B cell (primary cell): ENCODE measurements around the gene SH3RF3.

ENCODE experiments used
- EZH2 ChIP-seq: IDR thresholded peaks from 2 replicates; pipeline ENCODE4 v1.6.1; 2012; ENCODE audit warnings: borderline replicate concordance, low read depth, mild to moderate bottlenecking, moderate library complexity, low read length; ENCODE audit not compliant: insufficient read depth, poor library complexity, severe bottlenecking
- TF ChIP-seq, protein P1 (sequence below): fragments of 200-600 bp; IDR thresholded peaks from one replicate; pipeline ENCODE4 v1.8.0; 2022; ENCODE audit warnings: antibody characterized with exemption, mild to moderate bottlenecking

DNA sequence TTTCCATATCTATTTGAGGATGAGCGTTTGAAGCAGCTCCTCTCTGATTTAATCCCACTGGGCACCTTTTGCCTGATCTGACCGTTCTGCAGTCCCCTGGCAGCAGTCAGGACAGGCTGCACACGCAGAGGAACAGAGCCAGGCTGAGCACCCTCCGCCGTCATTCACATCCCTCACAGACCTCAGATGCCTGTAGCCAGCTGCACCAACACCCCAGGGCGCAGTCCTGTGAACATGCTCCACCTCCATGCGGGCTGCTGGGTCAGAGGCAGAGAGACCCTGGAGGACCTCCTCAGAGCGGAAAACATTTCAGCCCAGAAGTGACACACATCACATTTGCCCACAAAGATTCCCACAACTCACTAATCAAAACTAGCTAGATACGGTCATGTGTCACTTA is 338.7 kb downstream of the SH3RF3 start:
- TF ChIP-seq, protein P1, sequence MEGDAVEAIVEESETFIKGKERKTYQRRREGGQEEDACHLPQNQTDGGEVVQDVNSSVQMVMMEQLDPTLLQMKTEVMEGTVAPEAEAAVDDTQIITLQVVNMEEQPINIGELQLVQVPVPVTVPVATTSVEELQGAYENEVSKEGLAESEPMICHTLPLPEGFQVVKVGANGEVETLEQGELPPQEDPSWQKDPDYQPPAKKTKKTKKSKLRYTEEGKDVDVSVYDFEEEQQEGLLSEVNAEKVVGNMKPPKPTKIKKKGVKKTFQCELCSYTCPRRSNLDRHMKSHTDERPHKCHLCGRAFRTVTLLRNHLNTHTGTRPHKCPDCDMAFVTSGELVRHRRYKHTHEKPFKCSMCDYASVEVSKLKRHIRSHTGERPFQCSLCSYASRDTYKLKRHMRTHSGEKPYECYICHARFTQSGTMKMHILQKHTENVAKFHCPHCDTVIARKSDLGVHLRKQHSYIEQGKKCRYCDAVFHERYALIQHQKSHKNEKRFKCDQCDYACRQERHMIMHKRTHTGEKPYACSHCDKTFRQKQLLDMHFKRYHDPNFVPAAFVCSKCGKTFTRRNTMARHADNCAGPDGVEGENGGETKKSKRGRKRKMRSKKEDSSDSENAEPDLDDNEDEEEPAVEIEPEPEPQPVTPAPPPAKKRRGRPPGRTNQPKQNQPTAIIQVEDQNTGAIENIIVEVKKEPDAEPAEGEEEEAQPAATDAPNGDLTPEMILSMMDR, result no peak
- TF ChIP-seq EZH2, result no peak
